NCI-H69 (cell line): ENCODE measurements around the gene PLEKHO1.
"Not testable (repeated sequence)": the region's sequence is repeated elsewhere in the genome, so short reads cannot be mapped to it uniquely, and the experiment has no call there.

Experiments
- DNase-seq: peaks from one replicate; lab custom pipeline; 2025; lab: John Stamatoyannopoulos, UW

PLEKHO1 gene

DNA sequence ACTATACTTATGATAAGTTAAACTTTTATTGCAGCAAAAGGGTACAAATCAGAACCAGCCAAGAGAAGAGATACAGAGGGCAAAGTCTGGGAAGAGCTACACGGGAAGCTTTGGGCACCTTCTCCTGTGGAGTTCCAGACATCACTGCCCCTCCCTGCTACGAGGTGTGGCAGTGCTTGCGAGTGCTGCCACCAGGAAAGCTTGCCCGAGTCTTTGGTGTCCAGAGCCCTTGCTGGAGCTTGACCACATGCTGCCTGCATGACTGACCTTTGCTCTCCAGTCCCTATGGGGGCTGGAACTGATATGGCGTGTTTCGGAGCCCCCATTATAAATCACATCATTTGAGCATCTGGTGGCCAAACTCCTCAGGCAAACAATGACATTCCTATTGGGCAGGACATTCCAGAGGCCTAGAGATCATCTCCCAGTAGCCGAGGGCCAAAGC, 23.4 kb downstream of the PLEKHO1 start:
- DNase-seq, result no peak

DNA sequence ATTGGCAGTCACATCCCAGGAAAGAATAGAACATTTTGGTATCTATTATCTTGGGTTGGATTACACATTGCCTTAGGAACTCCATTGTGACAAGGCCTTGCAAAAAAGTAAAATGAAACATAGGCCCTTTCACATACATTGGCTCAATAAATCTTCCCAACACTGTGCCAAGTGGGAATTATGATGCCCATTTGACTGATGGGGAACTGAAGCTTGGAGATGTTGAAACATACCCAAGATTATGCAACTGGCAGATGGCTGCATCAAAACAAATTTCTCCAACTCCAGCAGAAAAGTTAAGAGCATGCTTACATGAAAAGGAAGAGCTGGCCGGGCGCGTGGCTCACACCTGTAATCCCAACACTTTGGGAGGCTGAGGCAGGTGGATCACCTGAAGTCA, 26.9 kb downstream of the PLEKHO1 start:
- DNase-seq, result no peak

DNA sequence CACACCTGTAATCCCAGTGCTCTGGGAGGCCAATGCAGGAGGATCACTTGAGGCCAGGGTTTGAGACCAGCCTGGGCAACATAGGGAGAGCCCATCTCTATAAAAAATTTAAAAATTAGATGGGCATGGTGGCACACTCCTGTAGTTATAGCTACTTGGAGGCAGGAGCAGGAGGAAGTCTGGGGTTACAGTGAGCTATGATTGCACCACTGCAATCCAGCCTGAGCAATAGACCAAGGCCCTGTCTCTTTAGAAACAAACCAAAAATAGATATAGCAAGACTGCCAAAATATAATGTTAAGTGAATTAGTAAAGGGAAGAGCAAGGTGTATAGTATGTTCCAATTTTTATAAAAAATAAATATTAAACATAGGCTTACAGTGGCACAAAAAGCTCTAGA, 28.8 kb downstream of the PLEKHO1 start:
- no peak for DNase-seq

DNA sequence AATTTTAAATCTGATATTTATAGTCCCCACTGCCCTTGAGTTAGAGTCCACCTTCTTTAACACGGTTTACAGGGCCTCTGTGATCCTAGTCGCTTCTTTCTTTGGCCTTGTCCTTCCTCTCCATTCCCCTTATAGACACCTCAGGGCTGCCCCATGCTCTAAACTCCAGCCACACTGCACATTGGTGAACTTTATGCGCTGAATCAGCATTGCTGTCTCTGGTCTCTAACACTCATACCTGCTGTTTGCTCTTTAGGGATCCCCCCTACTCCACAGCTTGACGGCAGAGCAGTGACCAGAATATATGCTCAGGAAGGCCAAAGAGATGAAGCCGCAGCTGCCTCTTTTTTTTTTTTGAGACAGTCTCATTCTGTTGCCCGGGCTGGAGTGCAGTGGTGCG, 30.2 kb downstream of the PLEKHO1 start:
- DNase-seq, result no peak

DNA sequence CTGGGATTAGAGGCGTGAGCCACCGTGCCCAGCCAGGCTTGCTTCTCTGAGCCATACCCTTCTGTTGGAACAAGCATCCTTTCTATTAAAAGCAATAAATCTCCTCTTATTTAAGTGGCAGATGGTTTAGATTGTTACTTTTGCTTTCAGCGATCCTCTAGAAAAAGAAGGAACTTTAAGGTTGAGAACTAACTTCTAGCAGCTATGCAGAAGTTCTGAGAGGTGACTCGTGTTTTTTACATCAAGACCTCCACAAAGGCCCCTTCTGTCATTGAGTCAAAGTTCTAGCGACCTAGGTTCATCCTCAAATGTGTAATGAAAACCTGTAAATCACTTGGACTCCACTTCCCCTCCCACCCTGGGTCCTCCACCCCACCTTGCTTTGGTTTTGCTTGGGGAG, 30.8 kb downstream of the PLEKHO1 start:
- DNase-seq, result no peak

DNA sequence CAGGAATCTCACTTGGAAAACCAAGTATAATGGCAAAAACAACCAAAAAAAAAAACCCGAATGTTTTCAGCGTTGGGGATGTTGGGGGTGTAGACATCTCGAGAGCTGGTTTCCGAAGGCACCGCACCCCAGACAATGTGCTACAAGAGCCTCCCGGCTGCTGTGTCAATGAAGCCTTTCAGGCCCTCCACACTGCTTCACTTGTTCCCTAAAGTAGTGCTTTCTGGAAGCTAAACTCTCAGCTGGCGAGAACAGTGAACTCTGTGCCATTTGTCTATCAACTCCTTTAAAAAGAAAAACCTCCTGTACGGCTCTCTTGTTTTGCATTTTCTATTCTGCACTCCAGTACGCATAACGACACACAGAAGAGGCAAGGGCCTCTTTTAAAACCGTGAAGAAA, 32.5 kb downstream of the PLEKHO1 start:
- DNase-seq, result no peak

DNA sequence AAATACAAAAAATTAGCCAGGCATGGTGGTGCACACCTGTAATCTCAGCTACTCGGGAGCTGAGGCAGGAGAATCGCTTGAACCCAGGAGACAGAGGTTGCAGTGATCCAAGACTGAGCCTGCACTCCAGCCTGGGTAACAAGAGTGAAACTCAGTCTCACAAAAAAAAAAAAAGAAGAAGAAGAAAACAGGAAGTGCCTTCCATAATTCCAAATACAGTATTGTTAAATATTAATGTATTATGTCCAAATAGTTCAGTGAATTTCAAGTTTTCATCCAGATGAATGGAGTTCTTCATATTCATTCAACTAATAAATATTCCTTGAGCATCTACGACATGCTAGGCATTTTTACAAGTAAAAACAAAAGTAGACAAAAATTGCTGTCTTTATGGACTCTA, 33.3 kb downstream of the PLEKHO1 start:
- DNase-seq, result no peak

DNA sequence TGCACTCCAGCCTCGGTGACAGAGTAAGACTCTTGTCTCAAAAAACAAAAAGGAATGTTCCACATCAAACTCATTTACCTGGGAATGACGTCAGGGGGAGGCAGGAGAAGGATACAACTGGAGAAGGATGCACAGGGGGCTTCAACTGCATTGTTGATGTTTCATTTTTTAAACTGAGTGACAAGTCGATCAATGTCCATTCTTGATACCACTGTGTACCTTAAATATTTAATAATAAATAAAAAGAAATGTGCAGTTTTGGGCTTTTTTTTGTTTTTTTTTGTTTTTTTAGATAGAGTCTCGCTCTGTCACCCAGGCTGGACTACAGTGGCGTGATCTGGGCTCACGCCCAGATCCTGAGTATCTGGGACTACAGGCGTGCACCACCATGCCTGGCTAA, 35.8 kb downstream of the PLEKHO1 start:
- DNase-seq, result no peak

DNA sequence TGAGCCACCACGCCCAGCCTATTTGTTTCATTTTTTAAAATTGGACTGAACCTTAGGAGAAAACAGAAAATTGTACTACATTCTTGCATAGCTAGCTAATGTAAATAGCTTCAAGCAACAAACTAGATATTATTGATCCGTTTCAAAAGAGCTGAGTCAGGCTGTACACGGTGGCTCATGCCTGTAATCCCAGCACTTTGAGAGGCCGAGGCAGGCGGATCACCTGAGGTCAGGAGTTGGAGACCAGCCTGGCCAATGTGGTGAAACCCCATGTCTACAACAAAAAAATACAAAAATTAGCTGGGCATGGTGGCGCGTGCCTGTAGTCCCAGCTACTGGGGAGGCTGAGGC, 36.7 kb downstream of the PLEKHO1 start:
- DNase-seq, result not testable (repeated sequence)

DNA sequence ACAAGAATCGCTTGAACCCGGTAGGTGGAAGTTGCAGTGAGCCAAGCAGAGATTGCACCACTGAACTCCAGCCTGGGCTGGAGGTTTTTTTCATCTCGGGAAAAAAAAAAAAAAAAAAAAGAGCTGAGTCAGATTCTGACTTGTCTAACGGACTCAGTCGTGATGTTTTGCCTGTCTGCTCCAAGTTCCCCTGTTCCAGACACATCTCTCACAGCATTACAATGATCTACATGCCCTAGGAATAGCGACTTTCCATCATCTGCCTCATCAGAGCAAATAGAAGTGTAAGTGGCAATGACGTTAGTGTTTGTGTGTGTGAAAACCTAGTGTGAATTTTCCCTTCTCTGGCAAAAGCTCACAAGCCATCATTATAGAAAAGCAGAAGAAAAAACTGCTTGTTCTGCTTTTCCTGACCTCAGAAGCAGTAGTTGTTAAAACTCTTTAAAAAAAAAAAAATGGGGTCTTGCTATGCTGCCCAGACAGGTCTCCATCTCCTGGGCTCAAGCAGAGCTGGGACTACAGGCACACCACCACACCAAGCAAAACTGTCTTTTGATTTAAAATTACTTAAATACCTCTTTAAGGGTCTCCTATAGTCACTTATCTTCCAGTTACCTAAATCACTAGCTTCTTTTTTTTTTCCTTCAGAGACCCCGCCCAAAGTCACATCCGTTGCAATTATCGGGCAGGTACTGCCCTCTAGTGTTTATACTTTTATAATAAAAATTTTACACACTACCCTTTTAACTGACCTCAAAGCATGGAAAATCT, 37.3 kb downstream of the PLEKHO1 start:
- peak; percentile 77 for DNase-seq

DNA sequence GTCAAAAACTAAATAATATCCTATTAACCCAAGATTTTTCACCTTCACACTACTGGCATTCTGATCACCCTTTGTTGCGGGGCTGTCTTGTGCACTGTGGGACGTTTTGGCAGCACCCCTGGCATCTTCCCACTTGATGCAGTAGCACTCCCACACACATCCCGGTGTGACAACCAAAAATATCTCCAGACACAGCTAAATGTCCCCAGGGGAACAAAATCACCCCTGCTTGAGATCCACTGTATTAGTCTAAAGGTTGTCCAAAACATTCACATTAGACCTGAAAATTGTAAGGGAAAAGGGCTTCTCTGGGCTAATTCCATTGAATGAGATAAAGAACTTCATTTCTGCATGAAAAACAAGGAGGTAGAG, 37.8 kb downstream of the PLEKHO1 start:
- DNase-seq, result peak; percentile 36

DNA sequence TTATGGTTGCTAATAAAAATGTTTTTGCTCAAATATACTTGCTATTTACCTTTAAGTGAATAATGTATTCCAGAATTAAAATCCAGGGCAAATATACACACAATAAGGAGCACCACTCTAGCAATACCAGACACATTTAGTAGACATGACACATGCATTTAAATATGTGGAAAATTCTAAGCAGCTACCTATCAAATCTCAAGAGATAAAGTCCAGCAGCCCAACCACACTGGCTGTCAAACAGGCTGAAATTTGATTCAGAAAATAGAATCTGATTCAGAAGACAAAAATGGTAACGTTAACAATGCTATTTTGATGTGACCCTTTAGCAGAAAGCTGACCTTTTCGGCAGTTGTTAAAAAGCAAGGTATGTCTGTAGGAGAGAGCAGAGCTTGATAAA, 42.3 kb downstream of the PLEKHO1 start:
- no peak for DNase-seq

DNA sequence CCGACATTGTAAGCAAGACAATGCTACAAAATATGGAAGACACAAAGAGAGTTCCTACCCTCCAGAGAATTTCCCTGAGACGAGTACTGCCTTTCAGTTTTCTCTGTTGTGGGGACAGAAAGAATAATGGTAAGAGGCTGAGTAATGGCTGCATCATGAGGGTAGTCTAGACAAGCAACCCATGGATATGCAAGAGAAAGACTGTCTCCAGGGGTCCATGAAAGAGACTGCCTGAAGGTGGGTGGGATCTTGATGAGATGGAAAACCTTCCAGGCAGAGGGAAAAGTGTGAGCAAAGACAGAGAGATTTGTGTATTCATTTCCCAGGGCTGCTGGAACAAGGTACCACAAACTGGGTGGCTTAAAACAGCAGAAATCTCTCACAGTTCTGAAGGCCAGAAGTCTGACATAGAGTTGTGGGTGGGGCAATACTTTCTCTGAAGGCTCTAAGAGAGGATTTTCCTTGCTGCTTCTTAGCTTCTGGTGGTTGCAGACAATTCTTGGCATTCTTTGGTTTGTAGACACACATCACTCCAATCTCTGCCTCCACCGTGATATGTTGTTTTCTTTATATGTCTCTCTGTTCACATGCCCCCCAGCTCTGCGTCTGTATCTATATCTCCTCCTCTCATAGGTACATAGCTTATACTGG, 44.8 kb downstream of the PLEKHO1 start:
- DNase-seq, result no peak

DNA sequence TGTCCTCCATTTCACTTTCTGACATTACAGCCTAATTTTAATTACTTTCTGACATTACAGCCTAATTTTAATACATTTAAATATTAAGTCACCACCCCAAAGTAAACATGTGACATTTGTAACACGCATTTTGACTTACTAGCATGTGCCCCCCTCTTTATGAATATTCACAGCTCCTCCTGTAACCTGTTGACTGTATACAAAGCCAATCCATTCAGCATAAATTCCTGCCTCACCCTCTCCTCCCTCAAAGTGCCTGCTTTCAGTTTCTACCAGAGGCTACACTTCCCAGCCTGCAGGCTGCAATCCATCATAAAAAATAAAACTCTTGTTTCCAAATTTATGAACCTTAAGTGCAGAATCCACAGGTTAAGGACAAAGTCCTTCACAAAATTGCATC, 46.7 kb downstream of the PLEKHO1 start:
- DNase-seq, result no peak

DNA sequence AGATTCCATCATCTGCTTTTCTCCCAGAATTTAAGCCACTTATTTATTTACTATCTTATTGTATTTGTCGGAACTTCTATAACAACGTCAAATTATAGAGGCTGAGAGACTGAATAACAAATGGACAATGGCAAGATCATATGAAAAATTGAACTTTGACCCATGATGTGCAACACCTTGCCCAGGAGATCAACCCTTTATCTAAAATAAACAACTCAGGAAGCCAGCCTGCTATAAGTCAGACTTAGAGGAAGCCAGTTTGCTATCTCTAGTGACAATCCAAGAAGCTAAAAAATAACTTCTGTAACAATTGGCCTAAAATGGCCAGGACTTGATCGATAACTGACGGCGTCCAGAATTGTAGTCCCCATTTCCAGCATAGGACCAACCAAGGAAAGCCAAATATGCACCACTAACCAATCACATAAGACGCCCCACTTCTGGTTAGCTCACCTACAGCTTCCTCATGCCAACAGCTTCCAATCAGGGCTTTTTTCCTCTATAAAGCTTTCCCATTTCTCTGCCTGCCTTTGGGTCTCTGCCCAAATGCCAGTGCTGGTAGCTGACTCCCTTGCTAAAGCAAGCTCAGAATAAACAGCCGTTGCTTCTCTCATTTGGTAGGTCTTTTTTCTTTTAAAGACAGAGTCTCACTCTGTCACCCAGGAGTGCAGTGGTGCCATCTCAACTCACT, 57.7 kb downstream of the PLEKHO1 start:
- no peak for DNase-seq

DNA sequence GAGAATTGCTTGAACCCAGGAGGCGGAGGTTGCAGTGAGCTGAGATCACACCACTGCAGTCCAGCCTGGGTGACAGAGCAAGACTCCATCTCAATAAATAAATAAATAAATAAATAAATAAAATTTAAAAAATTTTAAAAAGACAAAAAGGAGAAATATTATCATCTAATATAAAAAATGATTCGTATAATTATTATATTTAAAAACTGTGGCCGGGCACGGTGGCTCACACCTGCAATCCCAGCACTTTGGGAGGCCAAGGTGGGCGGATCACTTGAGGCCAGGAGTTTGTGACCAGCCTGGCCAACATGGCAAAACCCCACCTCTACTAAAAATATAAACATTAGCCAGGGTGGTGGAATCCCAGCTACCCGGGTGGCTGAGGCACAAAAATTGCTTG, 58.7 kb downstream of the PLEKHO1 start:
- DNase-seq, result not testable (repeated sequence)
